ENCODE results near the gene TCHH.
A peak's percentile ranks its signal among the peaks of the same experiment; 100 is the strongest.

Gene TCHH

GRCh38 chr1:152111515-152111968, 3.7 kb downstream of the TCHH start:
- H3K4me2 ChIP-seq, result peak overlapping the region; percentile 94
- no peaks in the 10 kb centered on the region for H3K36me3 ChIP-seq
- no peak overlapping the region for H3K27ac ChIP-seq
- no peaks in the 10 kb centered on the region for H4K20me1 ChIP-seq
- H3K4me3 ChIP-seq, result peak overlapping the region; percentile 64
- peaks cover 78% of the 10 kb centered on the region for H3K27me3 ChIP-seq
- no peak overlapping the region for H3K9ac ChIP-seq
- peaks cover 64% of the 10 kb centered on the region for H3K9me3 ChIP-seq
- H3K4me1 ChIP-seq, result peaks cover 38% of the 10 kb centered on the region
- no peak for TF ChIP-seq Cebpa-rat (IDR thresholded peaks at IDR 0.05)

GRCh38 chr1:152110860-152111514, 4.3 kb downstream of the TCHH start:
- TF ChIP-seq Cebpa-rat (IDR thresholded peaks at IDR 0.05), result no peak
- Histone ChIP-seq H3K27ac (no peak overlapping the region), H3K36me3 (no peaks in the 10 kb centered on the region), H3K4me2 (peak overlapping the region; percentile 94), H3K27me3 (peaks cover 84% of the 10 kb centered on the region), H3K4me1 (peaks cover 38% of the 10 kb centered on the region), H3K9ac (no peak overlapping the region), H3K9me3 (peaks cover 64% of the 10 kb centered on the region), H3K4me3 (peak overlapping the region; percentile 64), H4K20me1 (no peaks in the 10 kb centered on the region)

DNA sequence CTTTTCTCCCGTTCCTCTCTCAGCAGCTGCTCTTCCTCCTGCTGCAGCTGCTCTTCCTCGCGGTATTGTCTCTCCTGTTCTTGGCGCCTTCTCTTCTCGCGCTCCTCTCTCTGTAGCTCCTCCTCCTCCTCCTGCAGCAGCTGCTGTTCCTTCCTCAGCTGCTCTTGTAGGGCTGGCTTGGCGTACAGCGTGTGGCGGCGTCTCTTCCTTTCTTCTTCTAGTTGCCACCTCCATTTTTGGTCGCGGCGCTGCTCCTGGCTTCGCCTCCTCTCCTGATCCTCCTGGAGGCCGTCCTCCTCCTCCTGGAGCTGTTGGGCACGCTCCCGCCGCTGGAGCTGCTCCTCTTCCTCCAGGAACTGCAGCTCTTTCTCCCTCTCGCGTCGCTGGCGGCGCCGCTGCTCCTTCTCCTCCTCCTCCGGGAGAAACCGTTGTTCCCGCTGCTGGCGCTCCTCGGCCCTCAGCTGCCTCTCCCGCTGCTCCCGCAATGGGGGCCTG, 4.8 kb downstream of the TCHH start:
- Histone ChIP-seq H3K9ac (no peak overlapping the region), H3K4me1 (peaks cover 38% of the 10 kb centered on the region), H3K9me3 (peaks cover 64% of the 10 kb centered on the region), H3K36me3 (no peaks in the 10 kb centered on the region), H3K4me2 (peak overlapping the region; percentile 94), H3K4me3 (peak overlapping the region; percentile 64), H3K27me3 (peaks cover 88% of the 10 kb centered on the region), H3K27ac (no peak overlapping the region), H4K20me1 (no peaks in the 10 kb centered on the region)
- no peak for TF ChIP-seq Cebpa-rat (IDR thresholded peaks at IDR 0.05)

- Histone ChIP-seq H3K9ac (no peak overlapping the region), H3K27me3 (peaks cover 86% of the 10 kb centered on the region), H3K4me3 (peak overlapping the region; percentile 64)
Observed at GRCh38 chr1:152109998-152110294, 5.3 kb downstream of the TCHH start.

GRCh38 chr1:152109231-152109997, 5.8 kb downstream of the TCHH start:
- TF ChIP-seq Cebpa-rat (IDR thresholded peaks at IDR 0.05), result no peak
- Histone ChIP-seq H3K9ac (no peak overlapping the region), H3K27me3 (peaks cover 86% of the 10 kb centered on the region)

More at GRCh38 chr1:152109998-152110294, 5.3 kb downstream of the TCHH start:
- Histone ChIP-seq H3K27ac (no peak overlapping the region), H3K4me1 (peaks cover 38% of the 10 kb centered on the region), H3K36me3 (no peaks in the 10 kb centered on the region), H3K4me2 (peak overlapping the region; percentile 94), H3K9me3 (peaks cover 64% of the 10 kb centered on the region), H4K20me1 (no peaks in the 10 kb centered on the region)
- no peak for TF ChIP-seq Cebpa-rat (IDR thresholded peaks at IDR 0.05)

DNA sequence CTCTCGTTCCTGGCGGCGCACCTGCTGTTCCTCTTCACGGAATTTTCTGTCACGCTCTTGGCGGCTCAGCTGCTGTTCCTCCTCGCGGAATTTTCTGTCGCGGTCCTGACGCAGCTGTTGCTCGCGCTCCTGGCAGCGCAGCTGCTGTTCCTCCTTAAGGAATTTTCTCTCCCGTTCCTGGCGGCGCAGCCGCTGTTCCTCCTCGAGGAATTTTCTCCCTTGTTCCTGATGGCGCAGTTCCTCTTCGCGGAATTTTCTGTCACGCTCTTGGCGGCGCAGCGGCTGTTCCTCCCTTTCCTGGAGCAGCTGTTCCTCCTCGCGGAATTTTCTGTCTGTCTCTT, 6.4 kb downstream of the TCHH start:
- Histone ChIP-seq H3K4me2 (no peak overlapping the region), H3K27me3 (peaks cover 85% of the 10 kb centered on the region), H3K9me3 (peaks cover 64% of the 10 kb centered on the region)

More at GRCh38 chr1:152109231-152109997, 5.8 kb downstream of the TCHH start:
- H3K36me3 ChIP-seq, result no peaks in the 10 kb centered on the region
- no peak overlapping the region for H3K27ac ChIP-seq
- peaks cover 38% of the 10 kb centered on the region for H3K4me1 ChIP-seq
- no peaks in the 10 kb centered on the region for H4K20me1 ChIP-seq
- peaks cover 64% of the 10 kb centered on the region for H3K9me3 ChIP-seq
- peak overlapping the region; percentile 64 for H3K4me3 ChIP-seq
- H3K4me2 ChIP-seq, result 0 out of 2 replicates have a peak overlapping the region, but pooled peaks have one; percentile 94

DNA sequence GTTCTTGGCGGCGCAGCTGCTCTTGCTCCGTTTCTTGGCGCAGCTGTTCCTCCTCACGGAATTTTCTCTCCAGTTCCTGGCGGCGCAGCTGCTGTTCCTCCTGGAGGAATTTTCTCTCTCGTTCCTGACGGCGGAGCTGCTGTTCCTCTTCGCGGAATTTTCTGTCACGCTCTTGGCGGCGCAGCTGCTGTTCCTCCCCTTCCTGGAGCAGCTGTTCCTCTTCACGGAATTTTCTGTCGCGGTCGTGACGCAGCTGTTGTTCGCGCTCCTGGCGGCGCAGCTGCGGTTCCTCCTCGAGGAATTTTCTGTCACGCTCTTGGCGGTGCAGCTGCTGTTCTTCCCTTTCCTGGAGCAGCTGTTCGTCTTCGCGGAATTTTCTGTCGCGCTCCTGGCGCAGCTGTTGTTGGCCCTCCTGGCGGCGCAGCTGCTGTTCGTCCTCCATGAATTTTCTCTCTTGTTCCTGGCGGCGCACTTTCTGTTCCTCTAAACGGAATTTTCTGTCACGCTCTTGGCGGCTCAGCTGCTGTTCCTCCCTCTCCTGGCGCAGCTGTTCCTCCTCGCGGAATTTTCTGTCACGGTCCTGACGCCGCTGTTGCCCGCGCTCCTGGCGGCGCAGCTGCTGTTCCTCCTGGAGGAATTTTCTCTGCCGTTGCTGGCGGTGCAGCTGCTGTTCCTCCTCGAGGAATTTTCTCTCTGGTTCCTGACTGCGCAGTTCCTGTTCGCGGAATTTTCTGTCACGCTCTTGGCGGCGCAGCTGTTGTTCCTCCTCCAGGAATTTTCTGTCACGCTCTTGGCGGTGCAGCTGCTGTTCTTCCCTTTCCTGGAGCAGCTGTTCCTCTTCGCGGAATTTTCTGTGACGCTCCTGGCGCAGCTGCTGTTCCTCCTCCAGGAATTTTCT, 7.0 kb downstream of the TCHH start:
- H3K27ac ChIP-seq, result no peak overlapping the region
- TF ChIP-seq Cebpa-rat (IDR thresholded peaks at IDR 0.05), result no peak
- H3K4me3 ChIP-seq, result peak overlapping the region; percentile 64
- H3K9ac ChIP-seq, result no peak overlapping the region
- H3K36me3 ChIP-seq, result no peaks in the 10 kb centered on the region
- peaks cover 78% of the 10 kb centered on the region for H3K27me3 ChIP-seq
- no peaks in the 10 kb centered on the region for H4K20me1 ChIP-seq
- peaks cover 38% of the 10 kb centered on the region for H3K4me1 ChIP-seq
- peaks cover 61% of the 10 kb centered on the region for H3K9me3 ChIP-seq
- no peak overlapping the region for H3K4me2 ChIP-seq

More for the DNA sequence above, 6.4 kb downstream of the TCHH start:
- H3K9ac ChIP-seq, result no peak overlapping the region
- peaks cover 38% of the 10 kb centered on the region for H3K4me1 ChIP-seq
- H4K20me1 ChIP-seq, result no peaks in the 10 kb centered on the region
- no peak overlapping the region for H3K27ac ChIP-seq
- TF ChIP-seq Cebpa-rat (IDR thresholded peaks at IDR 0.05), result no peak
- H3K36me3 ChIP-seq, result no peaks in the 10 kb centered on the region
- H3K4me3 ChIP-seq, result peak overlapping the region; percentile 64

DNA sequence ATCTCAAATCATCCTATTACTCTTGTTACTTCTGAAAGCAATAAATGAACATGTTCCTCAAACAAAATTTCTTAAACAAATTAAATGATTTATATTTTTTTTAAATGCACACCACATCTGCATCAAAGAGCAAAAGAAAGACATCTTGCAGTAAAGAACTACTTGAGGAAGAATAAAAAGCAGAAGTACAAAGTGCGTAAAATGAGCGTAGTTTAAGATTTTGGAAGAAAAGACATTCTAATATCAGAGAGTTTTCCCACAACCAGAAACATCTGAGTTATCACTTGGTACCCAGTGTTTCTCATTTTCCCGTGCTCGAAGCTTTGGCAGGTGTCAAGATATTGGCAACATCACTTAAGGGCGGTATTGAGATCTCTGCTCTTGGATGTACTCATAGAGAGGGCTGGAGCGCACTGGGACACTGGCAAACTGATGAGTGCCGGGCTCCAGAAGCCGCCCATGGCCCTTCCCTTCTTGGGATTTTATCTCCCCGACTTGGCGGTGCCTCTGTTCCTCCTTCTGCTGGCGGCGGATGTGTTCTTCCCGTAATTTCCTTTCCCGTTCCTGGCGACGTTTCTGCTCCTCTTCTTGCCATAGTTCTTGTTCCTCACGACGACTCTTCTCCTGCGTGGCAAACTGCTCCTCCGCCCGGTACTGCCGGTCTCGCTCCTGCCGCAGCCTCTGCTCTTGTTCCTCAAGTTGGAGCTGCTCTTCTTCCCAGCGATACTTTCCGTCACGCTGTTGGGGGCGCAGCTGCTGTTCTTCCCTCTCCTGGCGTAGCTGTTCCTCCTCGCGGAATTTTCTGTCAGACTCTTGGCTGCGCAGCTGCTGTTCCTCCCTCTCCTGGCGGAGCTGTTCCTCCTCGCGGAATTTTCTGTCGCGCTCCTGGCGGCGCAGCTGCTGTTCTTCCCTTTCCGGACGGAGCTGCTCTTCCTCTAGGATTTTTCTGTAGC, 7.9 kb downstream of the TCHH start:
- peaks cover 69% of the 10 kb centered on the region for H3K27me3 ChIP-seq
- no peak overlapping the region for H3K4me2 ChIP-seq
- H3K4me3 ChIP-seq, result peak overlapping the region; percentile 64; the same call in 1 of the 2 replicates
- H3K9me3 ChIP-seq, result peaks cover 52% of the 10 kb centered on the region
- no peak for TF ChIP-seq Cebpa-rat (IDR thresholded peaks at IDR 0.05)
- H4K20me1 ChIP-seq, result no peaks in the 10 kb centered on the region
- H3K36me3 ChIP-seq, result no peaks in the 10 kb centered on the region
- H3K9ac ChIP-seq, result no peak overlapping the region
- H3K27ac ChIP-seq, result no peak overlapping the region
- H3K4me1 ChIP-seq, result peaks cover 29% of the 10 kb centered on the region

Data from BLaER1 (cell line).